Left colon (tissue), 2 donors: ENCODE results near the gene CCDC136. TPM values are rescaled to one million over a fixed set of nuclear protein-coding genes. Genes with fewer than 3 reads are reported as not detected.
A peak's percentile ranks its signal among the peaks of the same experiment; 100 is the strongest.

Experiments used
- ATAC-seq: fragments of 200-7000 bp; cut with Tn5 transposase; one replicate; pipeline ENCODE4 v1.9.1; 2020; ENCODE audit warnings: mild to moderate bottlenecking, moderate library complexity
- DNase-seq, 2 donors: peaks; one replicate each; pipeline ENCODE4 v3.0.0-alpha.2; 2020
- intact Hi-C, 2 donors: fragments of 100-400 bp; cut with DNase I in 1 of 2; cut with micrococcal nuclease in 1 of 2; formaldehyde crosslinking; loops; one replicate each; pipeline versions ENCODE4 v1.11.2 to v1.14.0; 2022; cut with DNase I, micrococcal nuclease
- total RNA-seq, 2 donors: library from RNA; stranded (reverse); fragmentation: NEBNext Ultra II Directional; extraction: Animal tissue kit (Norgen Biotek cat#: 25700); gene quantifications; one replicate each; pipeline ENCODE4 v1.2.1, GENCODE V29; 2021
- donor health status: DM: no; HTN: no; CAD: no.
- donor health status: DM: yes; HTN: yes; CAD: no.

CCDC136 gene
- total RNA-seq, 2 donors from 2014 or later: 1.5 to 5.6 TPM

DNA sequence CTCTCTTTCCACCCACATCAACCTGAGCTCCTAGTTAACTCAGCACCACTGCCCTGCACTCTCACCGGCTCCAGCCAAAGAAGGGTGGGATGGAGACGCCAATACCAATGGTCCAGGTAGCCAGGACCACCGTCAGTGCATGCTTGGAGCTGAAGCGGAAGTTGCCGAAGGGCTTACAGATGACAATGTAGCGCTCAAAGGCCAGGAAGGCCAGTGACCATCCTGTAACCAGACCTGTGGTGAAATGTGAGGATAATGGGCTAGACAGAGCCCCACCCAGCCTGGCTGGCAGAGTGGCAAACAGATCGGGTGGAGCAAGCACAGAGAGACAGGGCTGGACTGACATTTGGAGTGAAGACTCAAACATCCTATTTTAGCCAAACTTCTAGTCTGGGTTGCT, 16.8 kb upstream of the CCDC136 start:
- intact Hi-C loops: no loop called here
- ATAC-seq: peak; percentile 44
- DNase-seq: no peak

DNA sequence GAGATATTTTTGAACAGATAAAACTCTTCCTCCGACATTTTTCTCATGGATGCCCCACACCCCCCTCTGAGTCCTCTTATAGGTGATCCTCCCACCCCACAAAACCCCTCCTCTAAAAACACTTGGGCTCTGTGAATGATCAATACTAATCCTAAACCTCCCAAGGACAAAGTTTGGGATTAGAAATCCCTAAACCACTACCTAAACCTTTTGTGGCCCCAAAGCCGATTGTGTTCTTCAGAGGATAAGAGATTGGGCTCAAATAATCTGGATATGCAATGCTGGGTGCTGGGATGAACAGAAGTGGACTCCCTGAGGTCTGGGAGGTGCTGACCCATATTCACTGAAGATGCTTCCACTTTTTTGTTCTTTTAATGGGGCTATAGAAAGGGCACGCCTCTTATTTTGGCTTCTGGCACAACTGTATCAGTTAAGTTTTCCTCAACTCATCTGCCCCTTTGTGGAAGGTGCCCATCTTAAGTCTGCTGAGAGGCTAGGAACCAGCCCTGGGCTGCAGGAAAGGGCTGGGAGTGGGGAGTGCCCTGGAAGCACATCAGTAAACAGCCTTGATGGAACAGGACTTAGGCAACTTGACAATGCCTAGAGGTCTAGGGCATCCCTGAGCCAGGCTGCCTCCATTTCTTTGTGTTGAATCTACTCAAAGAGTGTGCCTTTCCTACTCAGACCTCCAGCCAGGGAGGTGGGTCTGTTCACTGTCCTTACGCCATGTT, 15.9 kb upstream of the CCDC136 start, which contains the start of gene OPN1SW:
TSS of gene OPN1SW (minus strand) at position 51 of the 731 bp plus-strand sequence. CDS start at position 38, 13 bp downstream.
- intact Hi-C loops: no loop called here
- ATAC-seq: no peak
- no peak for DNase-seq

DNA sequence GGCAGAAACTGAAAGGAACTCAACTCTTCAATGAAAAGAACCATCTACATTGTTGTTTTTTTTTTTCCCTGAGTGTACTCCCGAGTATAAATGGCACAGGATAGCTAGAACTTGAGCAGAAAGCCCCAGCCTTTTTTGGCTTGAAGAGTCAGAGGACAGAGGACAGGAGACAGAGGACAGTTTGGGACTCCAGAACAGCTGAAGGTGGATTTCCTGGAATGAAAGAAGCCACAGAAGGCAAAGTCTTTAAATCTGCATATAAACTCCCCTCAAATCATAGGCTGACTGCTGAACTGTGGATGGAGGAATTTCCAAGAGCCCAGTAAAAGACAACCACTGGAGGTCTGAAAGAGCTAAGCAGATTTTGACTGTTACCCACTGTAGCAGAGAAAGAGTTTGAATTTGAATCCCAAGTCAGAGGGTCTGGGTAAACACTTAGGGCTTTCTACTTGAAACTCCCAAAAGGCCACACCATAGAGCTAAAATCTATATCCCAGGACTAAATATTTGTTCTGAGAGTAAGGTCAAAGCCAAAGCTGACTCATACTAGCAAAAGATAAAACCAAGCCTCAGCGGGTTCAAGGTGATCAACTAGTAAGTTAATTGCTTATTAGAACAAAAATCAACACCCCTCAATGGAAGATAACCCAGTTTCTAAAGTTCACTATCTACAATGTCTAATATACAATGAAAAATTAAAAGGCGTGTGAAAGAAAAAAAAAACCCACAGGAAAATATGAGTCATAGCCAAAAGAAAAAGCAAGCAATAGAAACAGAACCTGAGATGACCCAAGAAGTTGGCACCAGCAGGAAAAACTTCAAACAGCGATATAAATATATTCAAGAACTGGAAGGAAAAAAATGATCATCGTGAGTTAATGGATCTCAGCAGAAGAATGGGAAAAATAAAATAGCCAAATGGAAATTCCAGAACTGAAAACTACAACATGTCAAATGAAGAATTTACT, 14.3 kb upstream of the CCDC136 start:
- DNase-seq (no peak), ATAC-seq (no peak)
- intact Hi-C loops: no loop called here

DNA sequence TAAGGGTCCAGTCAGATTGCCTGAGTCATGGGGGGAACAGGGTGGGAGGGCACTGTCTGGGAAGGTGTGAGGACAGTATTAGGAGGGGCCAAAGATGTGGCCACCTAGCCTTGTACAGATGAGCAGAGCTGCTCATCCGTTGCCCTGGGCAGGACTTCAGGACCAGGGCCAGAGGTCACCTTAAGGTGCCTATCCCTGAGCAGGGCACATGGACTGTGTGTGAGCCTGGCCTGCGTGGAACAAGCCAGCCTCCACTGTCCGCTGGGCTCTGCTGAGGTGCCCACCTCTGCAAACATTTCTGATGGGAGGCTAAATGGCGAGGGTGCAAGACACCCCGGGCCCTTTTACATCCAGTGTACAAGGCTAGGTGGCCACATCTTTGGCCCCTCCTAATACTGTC, 12.8 kb upstream of the CCDC136 start:
- no peak for ATAC-seq
- intact Hi-C loops: no loop called here

DNA sequence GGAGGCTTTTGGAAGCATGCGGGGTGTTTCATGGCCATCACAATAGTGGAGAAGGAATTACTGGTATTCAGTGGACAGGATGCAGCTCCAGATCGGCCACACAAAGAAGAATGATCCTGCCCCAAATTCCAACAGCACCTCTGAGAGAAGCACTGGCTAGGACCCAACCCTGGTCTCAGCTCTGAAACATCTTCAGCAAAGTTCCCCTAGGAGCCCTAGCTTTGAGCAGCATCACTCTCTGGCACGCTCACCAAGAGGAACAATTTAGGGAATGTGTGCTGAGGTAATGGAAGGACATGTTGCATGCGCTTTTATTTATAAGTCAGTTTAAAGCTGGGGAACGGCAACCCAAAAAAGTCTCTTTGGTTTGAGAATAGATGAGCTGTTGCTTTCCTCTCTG, 10.6 kb upstream of the CCDC136 start:
- intact Hi-C loops: no loop called here
- DNase-seq (no peak), ATAC-seq (no peak)

More for the DNA sequence above, 12.8 kb upstream of the CCDC136 start:
- DNase-seq: no peak

DNA sequence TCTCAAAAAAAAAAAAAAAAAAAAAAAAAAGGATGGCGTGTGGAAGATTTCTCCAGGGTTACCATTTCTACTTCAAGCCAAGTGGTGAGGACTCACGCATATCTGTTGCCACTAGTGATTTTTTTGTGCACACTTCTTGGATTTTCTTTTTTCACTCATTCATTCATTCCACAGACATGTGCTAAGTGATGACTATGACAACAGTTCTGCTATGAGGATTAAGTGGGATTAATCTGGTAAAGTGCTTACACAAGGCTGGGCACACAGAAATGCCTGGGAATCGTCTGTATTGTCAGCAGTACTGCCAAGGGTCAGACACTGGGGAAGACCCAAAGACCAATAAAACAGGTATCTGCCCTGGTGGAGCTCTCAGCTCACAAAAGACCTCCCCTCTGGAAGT, 9.9 kb upstream of the CCDC136 start:
- no peak for ATAC-seq
- intact Hi-C loops: no loop called here
- DNase-seq: no peak

DNA sequence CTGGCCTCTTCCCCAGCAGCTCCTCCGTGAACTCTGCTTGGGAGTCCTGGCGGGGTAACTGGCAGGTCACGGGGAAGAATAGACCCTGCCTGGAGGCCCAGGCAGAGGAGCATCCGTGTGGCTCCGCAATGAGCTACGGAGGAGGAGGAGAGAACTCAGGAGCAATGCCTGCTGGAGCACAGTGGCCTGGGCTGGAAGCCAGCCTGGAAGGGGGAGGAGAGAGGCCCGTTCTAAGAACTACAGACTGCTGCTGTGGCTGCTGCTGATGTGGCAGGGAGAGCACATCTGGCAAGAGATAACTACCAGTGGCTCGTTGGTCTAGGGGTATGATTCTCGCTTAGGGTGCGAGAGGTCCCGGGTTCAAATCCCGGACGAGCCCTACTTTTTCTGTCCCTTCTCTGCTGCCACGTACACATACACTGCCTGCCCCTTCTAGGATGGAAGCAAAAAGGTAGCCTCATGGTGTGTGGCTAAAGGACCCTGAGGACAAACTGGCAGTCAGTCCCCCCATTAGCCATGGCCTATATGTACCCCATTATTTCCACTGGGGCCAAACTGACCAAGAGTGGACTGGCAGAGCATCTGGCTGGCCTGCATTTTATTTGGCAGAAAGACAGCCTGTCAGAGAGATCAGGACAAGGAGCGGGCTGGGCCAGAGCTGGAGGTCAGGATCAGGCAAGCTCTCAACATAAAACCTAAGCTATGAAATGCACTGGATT, 8.5 kb upstream of the CCDC136 start:
- intact Hi-C loops: no loop called here
- DNase-seq: peak; percentile 42 to 76
- peak; percentile 28 for ATAC-seq

DNA sequence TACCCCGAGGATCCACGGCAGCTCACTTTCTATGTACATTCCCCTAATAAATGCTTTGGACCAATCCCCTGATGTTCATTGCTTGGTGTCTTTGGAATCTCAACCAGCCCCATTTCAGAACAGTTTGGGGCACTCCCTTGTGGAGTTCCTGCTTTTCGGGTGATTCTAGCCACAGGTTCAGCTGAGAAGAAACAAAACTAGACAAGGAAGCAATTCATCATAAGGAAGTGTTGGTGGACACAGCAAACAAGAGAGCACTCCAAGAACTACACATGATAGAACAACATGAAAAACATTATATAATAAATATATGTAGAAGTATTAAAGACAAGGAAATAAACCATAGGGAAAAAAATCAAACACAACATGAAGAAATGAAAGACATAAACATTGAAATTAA, 6.0 kb upstream of the CCDC136 start:
- intact Hi-C loops: no loop called here
- DNase-seq (no peak), ATAC-seq (peak; percentile 79)

DNA sequence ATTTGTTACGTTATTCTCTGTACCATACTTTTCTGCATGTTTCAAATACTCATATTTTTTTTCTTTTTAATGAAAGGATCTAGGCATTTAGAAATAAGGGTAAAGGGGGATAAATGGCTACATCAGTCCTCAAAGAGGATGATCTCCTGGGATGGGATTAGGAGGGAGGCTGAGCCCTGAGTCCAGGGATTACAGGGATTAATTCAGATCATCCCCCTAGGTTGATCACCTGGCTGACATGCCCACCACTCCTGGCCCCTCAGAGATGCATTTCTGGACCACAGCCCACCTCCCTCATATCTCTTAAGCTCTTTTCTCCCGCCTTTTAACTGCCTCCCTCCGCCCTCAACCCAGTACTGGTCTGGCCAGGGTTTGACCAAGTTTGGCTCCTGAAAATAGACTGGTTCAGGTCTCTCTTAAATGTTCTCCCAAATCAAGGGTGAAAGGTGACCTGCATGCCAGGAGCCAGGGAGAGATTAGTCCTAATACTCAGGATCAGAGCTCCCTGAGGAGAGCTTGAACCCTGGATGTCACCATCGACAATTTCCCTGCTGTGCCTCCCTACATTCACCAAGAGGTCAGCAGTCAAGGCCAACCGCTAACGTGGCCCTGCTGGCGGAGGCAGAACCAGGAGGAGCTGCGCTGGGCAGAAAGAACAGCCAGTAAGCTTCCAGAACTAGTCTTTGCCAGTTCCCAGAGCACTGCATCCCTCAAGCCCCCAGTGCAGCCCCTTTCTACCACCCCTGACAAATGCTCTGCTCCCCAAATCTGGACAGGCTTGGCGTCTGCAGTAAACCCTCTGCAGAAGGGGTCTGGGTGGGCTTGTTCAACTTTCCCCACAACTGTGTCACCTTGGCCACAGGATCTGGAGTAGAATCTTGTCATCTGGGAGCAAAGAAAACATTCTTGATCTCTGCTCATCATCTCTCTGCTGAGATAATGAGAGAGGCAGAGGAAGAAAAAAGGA, 3.0 kb upstream of the CCDC136 start:
- ATAC-seq (no peak), DNase-seq (no peak)
- intact Hi-C loops: no loop called here

DNA sequence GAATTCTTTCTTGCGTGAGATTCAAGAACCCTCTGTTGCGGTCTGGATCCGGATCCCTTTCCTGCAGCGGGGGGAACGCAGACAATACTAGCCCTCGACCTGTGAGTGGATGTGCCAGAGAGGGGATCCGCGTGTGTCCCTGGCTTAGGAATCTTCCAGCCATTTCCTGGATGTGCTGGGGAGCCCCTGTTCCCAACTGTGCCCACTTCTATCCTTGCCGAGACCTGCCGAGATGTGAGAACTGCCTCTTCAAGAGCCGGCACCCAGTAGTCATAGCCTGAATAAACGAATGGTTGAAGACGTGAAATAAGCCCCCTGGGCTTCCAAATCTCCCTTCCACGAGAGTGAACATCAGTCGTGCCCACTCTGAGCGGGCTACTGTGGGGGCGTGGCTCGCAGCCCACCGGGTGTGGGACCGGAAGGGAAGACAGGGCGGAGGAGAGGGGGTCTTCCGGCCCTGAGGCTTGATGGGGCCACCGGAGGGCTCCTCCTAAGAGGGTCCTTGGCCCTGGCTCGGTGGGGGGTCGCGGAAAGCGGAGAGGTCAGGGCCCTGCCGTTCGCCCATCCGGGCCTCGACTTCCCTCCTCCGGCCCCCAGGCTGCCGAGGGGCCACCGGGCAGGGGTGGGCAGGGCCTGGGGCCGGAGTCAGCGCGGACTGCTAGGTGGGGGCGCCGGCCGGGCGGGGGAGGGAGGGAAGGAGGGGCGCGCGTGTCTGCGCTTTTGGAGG, 1.3 kb upstream of the CCDC136 start:
- DNase-seq: no peak
- intact Hi-C loops: loop anchor here in 1 of 2 donors (5.0 kb wide), 1 partner anchor 52 kb away; no protein-coding TSS in a partner anchor
- peak; percentile 11 for ATAC-seq

DNA sequence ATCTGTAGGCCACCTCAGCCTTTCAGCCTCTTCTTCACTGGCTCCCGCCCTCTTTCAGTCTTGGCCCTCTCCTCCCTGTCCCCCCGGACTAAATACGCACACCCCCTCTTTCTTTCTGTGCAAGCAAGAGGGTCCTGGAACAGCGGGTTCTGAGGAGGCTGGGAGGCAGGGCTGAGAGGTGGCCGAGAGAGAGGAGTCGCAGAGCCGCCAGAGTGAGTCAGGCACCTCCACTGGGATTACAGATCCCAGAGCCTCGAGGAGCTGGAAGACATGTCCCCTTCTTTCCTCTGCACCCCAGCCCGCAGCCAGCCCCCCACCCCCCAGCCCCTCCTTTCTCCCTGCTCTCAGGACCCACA, 182 bp downstream of the CCDC136 start:
- DNase-seq (no peak), ATAC-seq (no peak)
- intact Hi-C loops: loop anchor here in 1 of 2 donors (5.0 kb wide), 1 partner anchor 50 kb away; no protein-coding TSS in a partner anchor

DNA sequence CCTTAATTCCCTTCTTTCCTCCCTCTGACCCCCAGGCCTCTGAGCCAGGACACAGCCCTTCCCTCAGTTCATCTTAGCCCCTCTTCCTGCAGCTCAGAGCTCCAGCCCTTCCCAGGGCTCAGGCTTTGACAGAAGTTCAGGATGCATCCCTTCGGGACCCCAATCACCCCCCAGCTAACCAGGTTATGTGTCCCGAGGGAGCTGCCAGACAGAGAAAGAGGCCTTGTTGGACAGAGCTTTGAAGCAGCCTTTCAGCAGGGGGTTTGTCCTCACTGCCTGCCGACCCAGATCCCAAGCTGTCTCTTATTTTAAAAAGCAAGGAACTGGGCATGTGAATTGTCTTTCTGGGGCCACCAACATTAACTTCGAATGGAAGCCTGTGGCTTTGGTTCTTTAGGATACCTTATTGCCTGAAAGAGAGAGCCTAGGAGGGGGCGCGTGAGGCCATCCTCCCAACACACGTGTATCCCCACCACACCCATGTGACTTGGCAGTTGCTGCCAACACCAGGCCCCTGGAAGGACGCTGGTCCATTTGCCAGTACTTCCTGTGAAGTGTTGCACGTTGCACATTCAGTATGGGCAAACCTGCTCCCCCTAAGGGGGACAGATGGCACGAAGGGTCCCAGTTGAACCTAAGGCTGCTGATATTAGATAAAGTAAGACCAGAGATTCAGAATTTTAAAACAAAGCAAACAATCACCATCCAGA, 858 bp downstream of the CCDC136 start:
- ATAC-seq (no peak), DNase-seq (no peak)
- intact Hi-C loops: loop anchor here in 1 of 2 donors (5.0 kb wide), 1 partner anchor 50 kb away; no protein-coding TSS in a partner anchor

DNA sequence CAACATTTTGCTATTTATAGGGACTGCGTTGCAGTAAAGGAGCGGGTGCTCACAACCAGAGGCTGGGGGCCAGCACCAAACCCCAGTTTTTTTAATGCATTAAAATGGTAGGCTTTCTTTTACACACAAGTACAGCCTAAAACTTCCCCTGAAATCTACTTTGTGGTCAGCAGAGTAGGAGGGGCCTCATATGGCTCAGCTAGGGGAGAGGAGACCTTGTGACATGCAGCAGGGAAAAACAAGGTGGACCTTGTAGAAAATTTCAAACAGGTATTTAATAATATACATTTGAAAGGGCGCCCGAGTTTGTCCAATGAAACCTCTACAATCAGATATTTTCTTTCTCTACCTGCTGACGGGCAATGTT, 1.4 kb downstream of the CCDC136 start:
- ATAC-seq (no peak), DNase-seq (no peak)
- intact Hi-C loops: loop anchor here in 1 of 2 donors (5.0 kb wide), 1 partner anchor 49 kb away; no protein-coding TSS in a partner anchor

DNA sequence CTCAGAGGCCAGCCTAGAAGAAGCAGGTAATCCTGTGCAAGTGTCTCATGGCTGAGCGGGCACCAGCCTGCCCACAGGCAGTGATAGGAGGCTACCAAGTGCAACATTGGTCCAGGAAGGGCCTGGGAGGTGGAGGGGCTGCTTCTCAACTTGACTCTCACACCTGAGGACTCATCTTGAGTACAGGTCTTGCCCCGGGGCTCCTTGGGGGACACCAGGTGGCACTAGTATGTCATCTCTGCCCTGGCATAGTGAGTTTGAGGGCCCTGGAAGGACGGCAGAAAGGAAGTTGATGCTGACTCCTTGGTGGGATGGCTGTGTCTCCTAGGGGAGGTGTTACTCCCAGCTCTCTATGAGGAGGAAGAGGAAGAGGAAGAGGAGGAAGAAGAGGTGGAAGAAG, 2.3 kb downstream of the CCDC136 start:
- ATAC-seq: peak; percentile 20
- no peak for DNase-seq
- intact Hi-C loops: loop anchor here in 1 of 2 donors (5.0 kb wide), 1 partner anchor 48 kb away; no protein-coding TSS in a partner anchor

DNA sequence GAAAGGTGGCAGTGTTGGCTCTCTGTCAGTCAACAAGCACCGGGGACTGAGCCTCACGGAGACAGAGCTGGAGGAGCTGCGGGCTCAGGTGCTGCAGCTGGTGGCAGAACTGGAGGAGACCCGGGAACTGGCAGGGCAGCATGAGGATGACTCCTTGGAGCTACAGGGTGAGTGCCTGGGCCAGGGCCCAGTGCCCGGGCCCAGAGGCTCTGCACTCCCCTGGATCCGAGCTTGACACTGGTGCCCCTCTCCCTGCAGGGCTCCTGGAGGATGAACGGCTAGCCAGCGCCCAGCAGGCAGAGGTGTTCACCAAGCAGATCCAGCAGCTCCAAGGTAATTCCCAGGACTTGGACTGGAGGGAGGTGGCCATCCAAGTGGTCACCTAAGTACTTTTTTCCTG, 2.7 kb downstream of the CCDC136 start:
- intact Hi-C loops: loop anchor here in 1 of 2 donors (5.0 kb wide), 1 partner anchor 48 kb away; no protein-coding TSS in a partner anchor
- no peak for DNase-seq
- ATAC-seq: no peak

DNA sequence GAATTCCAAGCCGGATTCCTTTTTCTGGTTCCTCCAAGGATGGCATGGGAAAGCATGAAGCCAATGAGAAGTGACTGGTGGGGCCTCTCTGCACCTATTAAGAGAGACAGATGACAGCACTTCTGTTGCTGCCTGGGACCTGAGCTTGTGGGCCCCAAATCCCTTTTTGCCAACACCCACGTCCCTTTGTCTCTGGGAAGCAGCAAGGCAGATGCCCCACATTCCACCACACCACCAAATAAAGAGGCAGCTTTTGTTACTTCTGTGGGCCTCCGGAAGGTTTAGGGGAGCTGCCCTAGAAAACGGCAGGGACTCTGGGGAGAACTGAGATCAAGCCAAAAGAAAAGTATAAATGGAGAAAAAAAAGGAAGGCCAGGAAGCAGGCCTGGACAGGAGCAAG, 3.4 kb downstream of the CCDC136 start:
- intact Hi-C loops: no loop called here
- no peak for DNase-seq
- ATAC-seq: no peak

DNA sequence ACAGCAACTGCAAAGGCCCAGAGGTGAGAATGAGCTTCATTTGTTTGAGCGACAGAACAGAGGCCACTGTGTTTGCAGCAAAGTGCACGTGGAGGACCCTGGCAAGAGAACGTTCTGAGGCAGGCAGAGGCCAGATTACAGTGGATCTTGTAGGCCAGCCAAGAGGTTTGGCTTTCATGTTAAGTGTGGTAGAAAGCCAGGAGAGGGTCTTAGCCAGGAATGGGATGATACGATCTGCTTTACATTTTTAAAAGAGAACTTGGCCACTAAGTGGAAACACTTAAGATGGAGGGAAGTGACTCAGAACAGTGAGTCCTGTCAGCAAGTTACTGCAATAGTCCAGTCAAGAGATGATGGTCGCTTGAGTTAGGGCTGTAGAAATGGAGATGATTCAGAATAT, 4.6 kb downstream of the CCDC136 start:
- DNase-seq (no peak), ATAC-seq (no peak)
- intact Hi-C loops: no loop called here
